NCI-H2029 treated with DMSO at 0.1 percent for 48 hours (cell line): Measurements from ENCODE around the gene METTL9.
"Not testable (repeated sequence)": the region's sequence is repeated elsewhere in the genome, so short reads cannot be mapped to it uniquely, and the experiment has no call there.

Experiments
- DNase-seq: peaks from one replicate; lab custom pipeline; 2025; lab: John Stamatoyannopoulos, UW

Gene METTL9

DNA sequence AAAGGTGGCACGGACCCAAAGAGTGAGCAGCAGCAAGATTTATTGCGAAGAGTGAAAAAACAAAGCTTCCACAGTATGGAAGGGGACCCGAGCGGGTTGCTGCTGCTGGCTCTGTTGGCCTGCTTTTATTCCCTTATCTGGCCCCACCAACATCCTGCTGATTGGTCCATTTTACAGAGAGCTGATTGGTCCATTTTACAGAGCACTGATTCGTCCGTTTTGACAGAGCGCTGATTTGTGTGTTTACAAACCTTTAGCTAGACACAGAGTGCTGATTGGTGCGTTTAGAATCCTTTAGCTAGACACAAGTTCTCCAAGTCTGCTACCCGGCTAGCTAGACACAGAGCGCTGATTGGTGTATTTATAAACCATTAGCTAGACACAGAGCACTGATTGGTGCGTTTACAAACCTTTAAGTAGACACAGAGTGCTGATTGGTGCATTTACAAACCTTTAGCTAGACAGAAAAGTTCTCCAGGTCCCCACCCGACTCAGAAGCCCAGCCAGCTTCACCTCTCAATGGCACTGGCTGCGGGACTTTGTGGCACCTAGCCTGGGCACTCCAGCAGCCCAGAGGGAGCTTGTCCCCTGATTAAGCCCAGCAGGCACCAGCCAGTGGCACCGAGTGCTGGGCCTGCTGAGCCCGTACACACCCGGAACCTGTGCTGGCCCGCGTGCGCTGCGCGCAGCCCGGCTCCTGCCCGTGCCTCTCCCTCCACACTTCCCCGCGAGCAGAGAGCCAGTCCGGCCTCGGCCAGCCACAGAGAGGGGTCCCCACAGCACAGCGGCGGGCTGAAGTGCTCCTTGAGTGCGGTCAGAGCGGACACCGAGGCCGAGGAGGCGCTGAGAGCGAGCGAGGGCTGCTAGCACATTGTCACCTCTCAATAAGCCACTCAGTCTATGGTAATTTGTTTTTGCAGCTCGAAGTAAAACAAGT, 37.9 kb downstream of the METTL9 start:
- DNase-seq, result no peak

DNA sequence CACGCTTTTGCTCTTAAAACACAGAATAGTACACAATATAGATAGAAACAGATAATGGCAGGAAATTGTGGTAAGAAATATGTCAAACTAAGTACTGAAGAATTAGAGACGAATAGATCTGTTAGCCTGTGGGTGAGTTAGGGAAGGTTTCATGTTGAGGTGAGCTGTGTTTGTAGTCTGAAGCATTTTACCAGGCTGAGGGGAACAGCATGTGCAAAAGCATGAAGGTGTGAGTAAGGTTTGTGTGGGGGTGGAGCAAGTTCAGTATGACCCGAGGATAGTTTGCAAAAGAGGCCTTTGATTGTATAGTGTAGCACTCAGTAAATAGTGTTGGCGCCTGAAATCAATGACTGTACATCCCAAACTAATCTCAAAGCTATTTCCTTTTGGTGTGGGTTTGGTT, 39.2 kb downstream of the METTL9 start:
- no peak for DNase-seq

DNA sequence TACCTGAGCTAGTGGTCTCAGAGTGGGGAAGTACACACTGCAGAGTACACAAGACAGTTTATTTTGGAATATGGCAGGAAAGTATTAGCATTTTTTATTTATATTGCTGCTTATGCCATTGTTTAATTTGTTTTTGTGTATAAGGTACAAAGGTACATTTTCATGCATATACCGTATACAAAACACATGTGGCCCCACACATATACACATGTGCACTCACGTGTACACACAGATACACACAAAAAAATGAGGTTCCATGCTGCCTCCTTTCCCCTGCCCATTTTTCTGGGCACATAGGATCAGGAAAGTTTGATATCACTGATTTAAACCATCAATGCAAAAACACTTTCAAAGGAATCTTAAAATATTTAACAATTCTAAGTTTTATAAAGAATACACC, 40.1 kb downstream of the METTL9 start:
- DNase-seq, result no peak

DNA sequence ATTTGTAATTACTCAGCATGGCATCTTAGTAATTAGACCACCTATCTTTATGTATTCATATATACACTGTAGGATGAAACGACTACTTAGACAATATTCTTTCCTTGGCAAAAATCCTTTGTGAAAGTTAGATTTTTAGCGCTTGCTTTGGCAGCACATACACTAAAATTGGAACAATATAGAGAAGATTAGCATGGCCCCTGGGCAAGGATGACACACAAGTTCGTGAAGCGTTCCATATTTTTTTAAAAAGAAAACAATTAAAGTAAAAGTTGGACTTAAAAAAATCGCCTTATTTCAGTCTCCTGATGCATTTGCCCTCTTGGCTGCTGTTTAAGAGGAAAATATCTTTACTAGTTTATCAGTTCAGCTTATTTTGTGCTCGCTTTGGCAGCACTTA, 42.5 kb downstream of the METTL9 start:
- no peak for DNase-seq

DNA sequence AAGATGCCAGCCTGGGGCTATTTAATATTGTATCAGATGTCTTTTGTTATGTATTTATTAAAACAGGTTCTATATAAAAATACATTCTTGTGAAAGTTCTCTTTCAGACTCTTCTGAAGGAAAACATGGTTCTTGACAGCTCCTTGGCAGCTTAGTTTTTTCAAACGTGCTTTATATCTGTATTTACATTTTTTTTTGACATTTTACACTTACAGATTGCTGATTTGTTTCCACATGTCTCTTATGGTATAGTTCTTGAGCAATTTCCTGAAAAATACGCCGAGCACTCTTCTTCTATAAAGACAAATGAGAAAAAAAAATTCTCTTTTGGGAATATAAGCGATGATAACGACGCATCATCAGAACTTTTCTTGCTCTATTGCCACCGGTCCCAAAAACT, 43.5 kb downstream of the METTL9 start:
- no peak for DNase-seq

DNA sequence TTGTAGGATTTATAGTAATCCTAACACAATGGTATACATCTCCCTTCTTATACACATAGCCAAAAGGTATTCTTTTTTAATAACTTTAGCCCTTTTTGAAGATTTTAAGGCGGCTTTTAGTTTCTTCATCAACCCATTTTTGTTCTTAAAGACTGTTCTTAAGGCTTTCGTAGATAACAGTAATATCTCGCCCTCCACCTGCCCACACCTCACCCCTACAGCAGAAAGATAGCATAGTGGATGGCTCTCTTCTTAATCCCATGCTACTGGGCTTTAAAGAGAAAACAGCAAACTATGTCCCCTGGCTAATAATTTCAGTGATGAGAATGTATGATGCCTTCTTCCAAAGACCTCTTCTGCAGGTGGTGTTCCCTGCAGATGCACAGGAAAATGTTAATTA, 44.4 kb downstream of the METTL9 start:
- no peak for DNase-seq

DNA sequence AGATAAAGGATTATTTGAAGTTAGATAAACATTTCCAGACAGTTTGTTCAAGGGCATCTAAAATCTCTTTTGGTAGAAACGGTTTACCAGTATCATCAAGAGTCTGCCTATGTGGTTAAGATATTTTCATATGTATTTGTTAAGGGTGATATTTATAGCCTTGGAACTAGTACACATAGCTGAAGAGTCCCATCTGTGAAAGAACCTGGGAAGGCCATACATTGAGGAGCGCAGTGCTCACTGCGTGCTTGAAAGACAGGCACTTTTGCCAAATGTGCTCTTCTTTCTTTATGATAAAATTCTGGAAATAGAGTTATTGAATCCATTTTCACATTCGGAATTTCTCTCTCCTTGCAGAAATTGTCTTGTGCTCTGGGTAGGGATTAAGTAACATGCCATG, 45.3 kb downstream of the METTL9 start:
- no peak for DNase-seq

DNA sequence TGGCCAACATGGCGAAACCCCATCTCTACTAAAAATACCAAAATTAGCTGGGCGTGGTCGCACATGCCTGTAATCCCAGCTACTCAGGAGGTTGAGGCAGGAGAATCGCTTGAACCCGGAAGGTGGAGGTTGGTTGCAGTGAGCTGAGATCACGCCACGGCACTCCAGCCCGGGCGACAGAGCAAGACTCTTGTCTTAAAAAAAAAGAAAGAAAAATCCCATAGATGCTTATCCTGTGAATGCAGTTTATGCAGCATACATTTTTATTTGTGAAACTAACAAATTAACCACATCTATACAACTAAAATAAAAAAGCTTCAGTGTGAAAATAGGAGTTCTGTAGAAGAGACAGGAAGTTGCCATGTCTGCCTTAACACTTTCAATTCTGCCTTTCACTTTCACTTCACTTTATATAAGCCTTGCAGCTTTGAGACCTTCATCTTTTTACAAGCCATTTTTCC, 45.9 kb downstream of the METTL9 start:
- DNase-seq, result peak; percentile 20

DNA sequence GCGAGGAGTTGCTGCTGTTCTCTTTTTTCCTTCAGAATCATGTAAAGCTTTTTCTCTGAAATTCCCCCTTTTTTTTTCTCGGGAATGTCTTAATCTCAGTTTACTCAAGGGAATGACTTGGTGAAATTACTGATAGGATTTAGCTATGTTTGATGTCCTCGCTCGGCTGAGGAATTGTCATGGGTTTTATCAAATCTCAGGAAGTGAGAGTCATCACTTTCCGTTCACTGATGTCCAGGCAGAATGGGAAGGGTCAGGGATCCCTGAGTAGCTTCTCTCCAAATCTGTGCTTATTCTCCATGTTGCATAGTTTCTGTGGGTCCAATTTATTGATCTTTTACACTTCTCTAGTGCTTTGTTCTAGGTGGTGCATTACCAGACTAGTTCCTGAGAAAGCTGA, 46.7 kb downstream of the METTL9 start:
- no peak for DNase-seq

DNA sequence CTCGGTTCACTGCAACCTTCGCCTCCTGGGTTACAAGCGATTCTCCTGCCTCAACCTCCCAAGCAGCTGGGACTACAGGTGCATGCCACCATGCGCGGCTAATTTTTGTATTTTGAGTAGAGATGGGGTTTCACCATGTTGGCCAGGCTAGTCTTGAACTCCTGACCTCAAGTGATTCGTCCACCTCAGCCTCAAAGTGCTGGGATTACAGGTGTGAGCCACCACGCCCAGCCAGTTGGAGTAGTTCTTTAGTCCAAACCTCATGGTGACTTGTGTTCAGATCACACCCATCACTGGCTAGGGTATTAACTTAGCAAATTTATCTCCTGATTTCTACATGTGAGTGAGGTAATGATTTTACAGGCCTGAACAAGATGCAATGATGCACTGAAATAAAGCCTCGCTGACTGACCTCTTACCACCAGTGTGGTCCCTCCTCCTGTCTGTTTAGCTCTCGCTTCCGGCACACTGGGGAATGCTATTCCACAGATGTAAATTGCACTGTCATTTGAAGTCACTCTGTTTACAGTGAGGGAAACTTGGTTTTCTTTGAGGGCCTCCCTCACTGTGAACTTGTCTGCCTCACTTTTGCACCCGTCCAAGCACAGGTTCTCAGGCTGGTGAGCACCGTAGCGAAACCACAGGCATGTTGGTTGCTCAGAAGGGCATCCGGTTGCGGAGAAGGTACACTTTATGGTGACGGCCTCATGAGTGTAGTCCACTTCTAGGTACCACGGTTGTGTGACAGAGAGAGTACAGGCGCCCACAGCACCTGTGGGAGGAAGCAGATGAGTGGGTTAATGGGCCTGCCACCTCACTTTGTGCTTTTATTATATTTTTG, 47.6 kb downstream of the METTL9 start:
- DNase-seq, result no peak

DNA sequence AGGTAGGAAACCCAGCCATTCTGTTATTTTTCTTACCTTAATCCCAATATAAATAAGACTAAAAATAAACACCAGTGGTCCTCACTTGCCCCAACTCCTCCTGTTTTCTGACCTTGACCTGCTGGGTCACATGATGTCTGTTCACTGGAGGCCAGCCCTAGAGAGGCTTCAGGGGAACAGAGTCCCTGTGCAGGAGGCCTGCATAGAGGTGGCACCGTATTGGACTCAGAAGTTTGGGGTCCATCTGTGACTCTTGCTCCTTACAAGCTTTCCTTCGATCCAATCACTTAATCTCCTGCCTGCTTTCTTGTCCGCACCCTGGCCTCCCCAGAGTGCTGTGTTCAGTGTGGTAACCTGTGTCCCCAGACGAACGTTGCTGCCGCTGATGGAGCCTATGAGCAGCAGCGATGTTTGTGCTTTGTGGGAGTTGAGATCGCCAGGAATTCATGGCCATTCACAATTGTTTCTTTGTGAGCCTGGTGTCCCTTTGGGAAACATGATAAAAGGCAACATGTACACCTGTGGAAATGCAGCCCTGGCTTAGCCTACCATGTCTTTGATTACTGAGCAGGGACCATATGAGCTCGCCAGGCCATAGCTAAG, 48.3 kb downstream of the METTL9 start:
- DNase-seq, result no peak

DNA sequence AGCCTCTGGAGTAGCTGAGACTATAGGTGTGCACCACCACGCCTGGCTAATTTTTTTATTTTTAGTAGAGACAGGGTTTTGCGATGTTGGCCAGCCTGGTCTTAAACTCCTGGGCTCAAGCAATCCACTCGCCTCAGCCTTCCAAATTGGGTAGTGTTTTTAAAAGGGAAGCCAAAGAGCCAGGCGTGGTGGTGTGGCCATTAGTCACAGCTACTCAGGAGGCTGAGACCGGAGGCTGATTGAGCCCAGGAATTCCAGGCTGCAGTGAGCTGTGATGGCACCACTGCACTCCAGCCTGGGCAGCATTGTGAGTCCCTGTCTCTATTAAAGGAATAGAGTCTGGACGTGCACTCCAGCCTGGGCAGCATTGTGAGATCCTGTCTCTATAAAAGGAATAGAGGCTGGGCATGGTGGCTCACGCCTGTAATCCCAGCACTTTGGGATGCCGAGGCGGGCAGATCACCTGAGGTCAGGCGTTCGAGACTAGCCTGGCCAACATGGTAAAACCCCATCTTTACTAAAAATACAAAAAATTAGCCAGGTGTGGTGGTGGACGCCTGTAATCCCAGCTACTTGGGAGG, 50.5 kb downstream of the METTL9 start:
- DNase-seq, result not testable (repeated sequence)

DNA sequence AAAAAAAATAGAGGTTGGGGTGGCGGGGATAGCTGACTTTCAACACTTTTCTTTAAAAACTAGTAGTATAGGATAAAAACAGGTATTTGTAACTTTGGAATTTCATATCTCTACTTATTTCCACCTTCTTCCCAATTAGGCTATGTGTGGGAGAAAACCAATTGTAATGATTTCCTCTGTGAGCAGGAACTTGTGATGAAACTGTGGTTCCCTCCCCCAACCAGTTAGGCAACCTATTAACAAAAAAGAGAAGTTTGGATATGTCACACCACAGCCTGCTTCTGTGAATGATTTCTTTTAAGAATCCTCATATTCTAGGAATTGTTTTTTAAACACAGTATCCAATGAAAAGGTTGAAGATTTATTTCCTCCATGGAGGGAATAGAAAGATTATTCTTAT, 51.1 kb downstream of the METTL9 start:
- no peak for DNase-seq

DNA sequence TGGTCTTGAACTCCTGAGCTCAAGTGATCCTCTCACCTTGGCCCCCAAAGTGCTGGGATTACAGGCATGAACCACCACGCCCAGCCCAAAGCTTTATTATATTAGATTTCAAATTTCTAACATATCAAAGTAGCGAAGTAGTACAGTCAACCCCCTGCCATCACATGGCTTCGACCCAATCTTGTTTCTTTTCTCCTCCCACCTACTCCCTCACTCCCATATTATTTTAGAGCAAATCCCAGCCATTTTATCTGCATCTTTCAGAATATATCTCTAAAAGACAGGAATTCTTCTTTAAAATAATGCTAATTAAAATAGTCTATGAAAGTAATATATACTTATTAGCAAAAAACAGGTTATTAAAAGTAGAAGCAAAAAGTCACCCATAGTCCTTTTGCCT, 52.1 kb downstream of the METTL9 start:
- no peak for DNase-seq

DNA sequence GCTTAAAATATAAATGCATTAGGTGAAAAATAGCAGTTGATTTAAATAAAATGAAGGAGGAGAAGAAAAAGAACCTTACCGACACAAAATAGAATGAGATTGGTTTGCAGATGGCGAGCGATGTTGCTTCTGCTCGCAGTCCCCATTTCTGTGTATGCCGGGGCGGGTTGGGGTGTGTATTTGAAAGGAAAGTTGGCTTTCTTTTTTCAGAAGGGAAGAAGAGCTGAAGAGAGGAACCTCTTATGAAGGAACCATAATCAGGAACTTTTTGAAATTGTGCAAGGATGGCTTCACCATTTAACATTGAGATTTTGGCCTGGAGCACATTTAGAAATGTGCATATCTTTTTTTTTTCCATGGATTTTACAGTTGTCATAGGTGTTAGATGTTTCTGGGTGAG, 53.1 kb downstream of the METTL9 start, which contains the start of gene IGSF6:
TSS of gene IGSF6 (minus strand) at position 156 of the 400 bp plus-strand sequence. CDS start at position 146, 10 bp downstream.
- no peak for DNase-seq

DNA sequence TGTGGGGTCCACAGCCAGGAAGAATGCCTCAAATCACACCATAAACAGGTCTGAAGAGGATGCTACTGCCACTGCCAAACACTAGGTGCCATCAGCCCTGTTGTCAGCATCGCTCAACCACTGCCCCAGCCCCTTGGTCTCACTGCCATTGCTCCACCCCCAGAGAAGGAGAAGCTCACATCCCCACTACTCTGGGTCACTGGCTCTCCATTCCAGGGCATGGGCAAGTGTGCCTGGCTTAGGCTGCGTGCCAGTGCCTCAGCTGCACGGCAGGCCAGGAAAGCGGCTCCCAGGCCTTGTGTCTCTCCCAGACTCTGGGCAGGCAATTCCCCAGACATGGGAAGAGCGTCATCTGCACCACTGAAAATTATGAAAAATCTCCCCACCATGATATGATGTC, 54.2 kb downstream of the METTL9 start:
- DNase-seq, result no peak

DNA sequence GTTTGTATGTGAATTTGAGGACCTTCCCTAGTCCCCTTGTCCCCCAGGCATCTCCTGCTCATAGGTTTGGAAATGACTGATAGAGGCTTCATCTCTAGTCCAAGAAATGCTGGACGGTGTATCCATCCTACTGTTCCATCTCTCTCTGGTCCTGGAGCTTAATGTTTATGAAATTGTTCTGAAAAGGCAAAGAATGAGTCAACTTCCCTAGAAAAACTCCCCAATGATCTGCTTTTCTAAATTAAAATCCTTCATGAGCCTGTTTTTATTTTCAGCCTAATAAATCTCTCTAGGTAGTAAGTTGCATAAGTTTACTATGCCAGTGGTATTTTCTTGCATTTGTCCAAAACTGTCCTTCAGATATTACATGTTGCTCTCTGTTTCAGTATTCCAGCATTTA, 55.1 kb downstream of the METTL9 start:
- no peak for DNase-seq

DNA sequence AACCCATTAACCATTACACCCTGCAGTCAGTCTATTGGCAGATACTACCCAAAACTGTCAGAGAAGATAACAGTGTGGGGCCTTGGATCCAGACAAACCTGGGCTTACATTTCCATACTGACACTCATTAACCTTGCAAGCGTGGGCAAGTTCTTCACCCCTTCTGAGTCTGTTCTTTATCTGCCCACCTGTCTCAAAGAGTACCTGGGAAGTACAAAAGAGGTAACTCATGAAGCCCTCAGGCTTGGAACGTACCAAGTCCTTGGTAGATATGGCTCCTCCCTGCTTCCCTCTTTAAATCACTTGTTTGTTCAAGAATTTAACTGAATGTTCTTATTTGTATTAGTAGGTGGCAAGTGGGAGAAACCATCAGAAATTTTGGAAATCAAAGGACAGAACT, 55.5 kb downstream of the METTL9 start:
- no peak for DNase-seq

DNA sequence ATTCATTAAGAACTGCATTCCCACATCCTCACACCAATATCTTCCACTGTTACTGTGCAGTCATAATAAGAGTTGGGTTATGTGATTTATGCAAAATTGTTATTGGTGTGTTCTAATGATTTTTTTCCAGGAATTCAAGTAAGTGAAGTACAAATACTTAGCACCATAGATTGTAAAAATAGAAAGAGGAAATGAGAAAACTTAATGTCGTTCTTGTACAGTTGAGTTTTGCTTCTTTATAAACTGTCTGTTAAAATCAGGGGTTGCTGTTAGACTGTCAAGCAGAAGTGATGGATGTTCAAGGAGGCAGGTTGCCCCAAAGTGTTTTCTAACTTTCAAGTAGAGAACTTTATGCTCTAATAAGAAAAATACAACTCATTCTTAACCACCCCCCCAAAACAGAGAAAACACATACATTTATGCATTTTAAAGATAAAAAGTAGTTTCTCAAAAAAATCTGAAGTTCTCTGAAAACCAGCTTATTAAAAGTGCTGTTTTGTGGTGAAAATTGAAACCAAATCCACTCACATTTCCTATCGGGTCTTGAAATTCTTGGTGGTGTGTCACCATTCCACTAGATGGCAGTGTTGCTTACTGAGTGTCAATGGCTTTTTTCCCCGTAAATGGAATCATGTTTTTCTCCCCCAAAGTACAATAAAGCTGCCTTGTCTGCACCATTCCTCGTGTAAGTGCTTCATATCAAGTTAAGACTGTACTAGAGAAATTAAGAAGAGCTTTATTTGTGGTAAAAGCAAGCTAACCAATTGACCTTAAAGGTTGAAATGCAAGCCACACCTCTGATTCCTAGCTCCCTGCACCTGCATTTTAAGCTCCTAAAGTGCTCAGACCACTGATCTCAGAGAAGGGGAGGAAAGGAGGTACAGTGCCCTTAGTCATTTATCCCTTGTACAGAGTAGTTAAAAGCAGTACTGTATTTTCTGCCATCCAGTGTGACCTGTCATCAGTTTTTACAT, 57.7 kb downstream of the METTL9 start:
- peak; percentile 43 for DNase-seq

DNA sequence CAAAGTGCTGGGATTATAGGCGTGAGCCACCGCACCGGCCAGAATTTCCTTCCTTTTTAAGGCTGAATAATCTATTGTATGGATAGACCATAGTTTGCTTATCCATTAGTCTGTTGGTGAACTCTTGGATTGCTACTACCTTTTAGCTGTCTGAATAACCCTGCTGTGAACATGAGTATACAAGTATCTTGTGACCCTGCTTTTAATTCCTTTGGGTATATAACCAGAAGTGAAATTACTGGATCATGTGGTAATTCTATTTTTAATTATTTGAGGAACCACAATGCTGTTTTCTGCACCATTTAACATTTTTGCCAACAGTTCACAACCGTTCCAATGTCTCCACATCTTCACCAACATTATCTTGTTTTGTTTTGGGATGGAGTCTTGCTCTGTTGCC, 59.7 kb downstream of the METTL9 start:
- no peak for DNase-seq
